Keratinocyte (primary cell): ENCODE data around the gene KLHL29.

ENCODE experiments used
- EZH2 ChIP-seq: IDR thresholded peaks from one replicate; pipeline ENCODE4 v1.6.1; 2012; ENCODE audit warnings: inconsistent platforms, mild to moderate bottlenecking, low read length, moderate library complexity
- TF ChIP-seq, protein P1 (sequence below), 3 experiments: IDR thresholded peaks in 1 of 3; conservative IDR thresholded peaks in 1 of 3; optimal IDR thresholded peaks in 1 of 3; 2 replicates in 2 of 3; 3 replicates in 1 of 3; pipeline versions ENCODE3 to v1.5.1; 2011; ENCODE audit warnings: low read length in 3 of 3, mild to moderate bottlenecking in 3 of 3, moderate library complexity in 2 of 3, control low read depth in 1 of 3, inconsistent platforms in 1 of 3; ENCODE audit not compliant: insufficient read depth in 2 of 3; ENCODE audit errors: extremely low read depth in 1 of 3

GRCh38 chr2:23436346-23437098 lies 51.5 kb downstream of the KLHL29 start:
- TF ChIP-seq, protein P1, sequence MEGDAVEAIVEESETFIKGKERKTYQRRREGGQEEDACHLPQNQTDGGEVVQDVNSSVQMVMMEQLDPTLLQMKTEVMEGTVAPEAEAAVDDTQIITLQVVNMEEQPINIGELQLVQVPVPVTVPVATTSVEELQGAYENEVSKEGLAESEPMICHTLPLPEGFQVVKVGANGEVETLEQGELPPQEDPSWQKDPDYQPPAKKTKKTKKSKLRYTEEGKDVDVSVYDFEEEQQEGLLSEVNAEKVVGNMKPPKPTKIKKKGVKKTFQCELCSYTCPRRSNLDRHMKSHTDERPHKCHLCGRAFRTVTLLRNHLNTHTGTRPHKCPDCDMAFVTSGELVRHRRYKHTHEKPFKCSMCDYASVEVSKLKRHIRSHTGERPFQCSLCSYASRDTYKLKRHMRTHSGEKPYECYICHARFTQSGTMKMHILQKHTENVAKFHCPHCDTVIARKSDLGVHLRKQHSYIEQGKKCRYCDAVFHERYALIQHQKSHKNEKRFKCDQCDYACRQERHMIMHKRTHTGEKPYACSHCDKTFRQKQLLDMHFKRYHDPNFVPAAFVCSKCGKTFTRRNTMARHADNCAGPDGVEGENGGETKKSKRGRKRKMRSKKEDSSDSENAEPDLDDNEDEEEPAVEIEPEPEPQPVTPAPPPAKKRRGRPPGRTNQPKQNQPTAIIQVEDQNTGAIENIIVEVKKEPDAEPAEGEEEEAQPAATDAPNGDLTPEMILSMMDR (optimal IDR thresholded peaks at IDR 0.05 in 1 of 3, IDR thresholded peaks at IDR 0.05 in 1 of 3, conservative IDR thresholded peaks at IDR 0.05 in 1 of 3; ENCODE audit: extremely low read depth in 1 of 3, insufficient read depth in 2 of 3, low read length in 3 of 3), result no peak
- no peak for TF ChIP-seq EZH2
